Measurements from ENCODE around the gene ENKD1. TPM values are rescaled to one million over a fixed set of nuclear protein-coding genes. Genes with fewer than 3 reads are reported as not detected.

Gene ENKD1
- total and polyA plus RNA-seq, 2 of the 13 experiments (the other 11 are each of a cell fraction or from before 2014, with no cell fraction given), result 10.8 to 20.8 TPM

DNA sequence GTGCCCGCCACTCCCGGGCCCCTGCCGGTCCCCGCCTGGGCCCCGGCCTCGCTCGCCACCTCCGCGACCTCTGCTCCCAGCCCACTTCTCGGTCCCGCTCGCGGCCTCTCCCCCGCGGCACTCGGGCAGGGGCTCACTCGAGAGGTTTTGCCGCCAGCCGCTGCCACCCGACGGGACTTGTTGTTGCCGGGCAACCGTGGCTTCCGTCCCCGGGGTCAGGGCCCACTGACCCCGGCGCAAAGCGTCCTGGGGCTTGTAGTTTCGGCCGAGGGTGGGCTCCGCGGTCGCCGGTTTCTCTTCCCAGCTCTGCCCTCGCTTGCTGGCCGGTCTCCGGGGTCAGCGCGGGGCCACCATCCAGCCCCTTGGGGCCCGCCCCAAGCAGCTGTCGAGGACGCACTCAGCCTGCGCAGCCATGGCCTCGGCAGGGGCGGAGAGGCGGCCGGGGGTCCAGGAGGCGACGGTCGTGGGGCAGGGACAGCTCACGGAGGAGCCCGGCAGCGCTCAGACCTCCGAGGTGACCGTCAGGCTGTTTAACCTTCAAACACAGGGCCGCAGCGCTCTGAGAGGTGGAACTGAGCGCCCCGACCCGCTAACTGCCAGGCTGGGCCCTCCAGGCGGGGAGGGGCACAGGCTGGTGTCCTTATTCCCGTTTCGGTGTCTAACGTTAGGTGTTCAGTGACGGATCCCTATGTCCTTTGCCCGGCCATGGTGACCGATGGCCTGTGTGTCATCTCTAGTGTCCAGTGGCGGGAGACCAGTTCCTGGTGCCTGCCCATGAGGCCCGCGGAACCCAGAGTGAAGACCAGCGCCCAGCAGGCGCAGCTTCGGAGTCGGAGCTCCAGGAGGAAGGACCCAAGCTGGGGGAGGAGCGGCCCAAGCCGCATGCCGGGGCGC lies at the start of gene ENKD1, which contains the start of gene C16orf86 (continued):
- TF ChIP-seq ZNF225 (CRISPR knock-in tag; IDR thresholded peaks at IDR 0.05) (peak; percentile 51; the same call in 1 of the 2 replicates), ZNF766 (CRISPR knock-in tag; IDR thresholded peaks at IDR 0.05; ENCODE audit: borderline replicate concordance) (peak; percentile 68; the same call in 1 of the 2 replicates), EP300 (IDR thresholded peaks at IDR 0.05; ENCODE audit: low read depth in 2 of 2, low read length in 2 of 2) (no peak), EP300 (CRISPR knock-in tag; IDR thresholded peaks at IDR 0.05; ENCODE audit: borderline replicate concordance) (no peak), HCFC1 (IDR thresholded peaks at IDR 0.05; ENCODE audit: low read depth, low read length) (peak; percentile 96), FOXC1 (CRISPR knock-in tag; IDR thresholded peaks at IDR 0.05; ENCODE audit: borderline replicate concordance) (no peak), SAFB2 (CRISPR knock-in tag; IDR thresholded peaks at IDR 0.05; ENCODE audit: borderline replicate concordance, low read depth) (no peak; the same call in 1 of the 2 replicates), HOXA3 (CRISPR knock-in tag; IDR thresholded peaks at IDR 0.05) (peak; percentile 2; the same call in 1 of the 2 replicates), ZFP90 (CRISPR knock-in tag; IDR thresholded peaks at IDR 0.05; ENCODE audit: borderline replicate concordance) (0 out of 2 replicates have a peak, but pooled peaks have one; percentile 49), GTF2F1 (IDR thresholded peaks at IDR 0.05; ENCODE audit: low read length) (no peak), MIER2 (CRISPR knock-in tag; IDR thresholded peaks at IDR 0.05) (no peak), FOXM1 (CRISPR knock-in tag; IDR thresholded peaks at IDR 0.05) (0 out of 2 replicates have a peak, but pooled peaks have one; percentile 65), NR1H2 (CRISPR knock-in tag; IDR thresholded peaks at IDR 0.05; ENCODE audit: borderline replicate concordance, low read depth) (0 out of 2 replicates have a peak, but pooled peaks have one; percentile 20), GATAD1 (CRISPR knock-in tag; IDR thresholded peaks at IDR 0.05) (peak; percentile 79; the same call in 1 of the 2 replicates), ZKSCAN8 (CRISPR knock-in tag; IDR thresholded peaks at IDR 0.05; ENCODE audit: borderline replicate concordance) (no peak), SMAD1 (CRISPR knock-in tag; IDR thresholded peaks at IDR 0.05; ENCODE audit: borderline replicate concordance, low read depth) (peak; percentile 72; the same call in 1 of the 2 replicates), ATF7-NPFF (CRISPR knock-in tag; IDR thresholded peaks at IDR 0.05; ENCODE audit: low read depth) (peak; percentile 16; the same call in 1 of the 2 replicates), PITX1 (CRISPR knock-in tag; IDR thresholded peaks at IDR 0.05) (no peak), ZNF816 (CRISPR knock-in tag; IDR thresholded peaks at IDR 0.05; ENCODE audit: borderline replicate concordance) (no peak), ZNF446 (CRISPR knock-in tag; IDR thresholded peaks at IDR 0.05) (peak; percentile 2; the same call in 1 of the 2 replicates), AGO1 (IDR thresholded peaks at IDR 0.05; ENCODE audit: low read depth, low read length, poor library complexity, severe bottlenecking) (peak; percentile 55), ZBTB7B (CRISPR knock-in tag; IDR thresholded peaks at IDR 0.05) (peak; percentile 64; the same call in 1 of the 2 replicates), HDAC1 (CRISPR knock-in tag; IDR thresholded peaks at IDR 0.05) (peak; percentile 89)
- TF ChIP-seq, protein P1, sequence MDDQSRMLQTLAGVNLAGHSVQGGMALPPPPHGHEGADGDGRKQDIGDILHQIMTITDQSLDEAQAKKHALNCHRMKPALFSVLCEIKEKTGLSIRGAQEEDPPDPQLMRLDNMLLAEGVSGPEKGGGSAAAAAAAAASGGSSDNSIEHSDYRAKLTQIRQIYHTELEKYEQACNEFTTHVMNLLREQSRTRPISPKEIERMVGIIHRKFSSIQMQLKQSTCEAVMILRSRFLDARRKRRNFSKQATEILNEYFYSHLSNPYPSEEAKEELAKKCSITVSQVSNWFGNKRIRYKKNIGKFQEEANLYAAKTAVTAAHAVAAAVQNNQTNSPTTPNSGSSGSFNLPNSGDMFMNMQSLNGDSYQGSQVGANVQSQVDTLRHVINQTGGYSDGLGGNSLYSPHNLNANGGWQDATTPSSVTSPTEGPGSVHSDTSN (CRISPR knock-in tag; IDR thresholded peaks at IDR 0.05; ENCODE audit: borderline replicate concordance), result no peak
- TF ChIP-seq, protein P2, sequence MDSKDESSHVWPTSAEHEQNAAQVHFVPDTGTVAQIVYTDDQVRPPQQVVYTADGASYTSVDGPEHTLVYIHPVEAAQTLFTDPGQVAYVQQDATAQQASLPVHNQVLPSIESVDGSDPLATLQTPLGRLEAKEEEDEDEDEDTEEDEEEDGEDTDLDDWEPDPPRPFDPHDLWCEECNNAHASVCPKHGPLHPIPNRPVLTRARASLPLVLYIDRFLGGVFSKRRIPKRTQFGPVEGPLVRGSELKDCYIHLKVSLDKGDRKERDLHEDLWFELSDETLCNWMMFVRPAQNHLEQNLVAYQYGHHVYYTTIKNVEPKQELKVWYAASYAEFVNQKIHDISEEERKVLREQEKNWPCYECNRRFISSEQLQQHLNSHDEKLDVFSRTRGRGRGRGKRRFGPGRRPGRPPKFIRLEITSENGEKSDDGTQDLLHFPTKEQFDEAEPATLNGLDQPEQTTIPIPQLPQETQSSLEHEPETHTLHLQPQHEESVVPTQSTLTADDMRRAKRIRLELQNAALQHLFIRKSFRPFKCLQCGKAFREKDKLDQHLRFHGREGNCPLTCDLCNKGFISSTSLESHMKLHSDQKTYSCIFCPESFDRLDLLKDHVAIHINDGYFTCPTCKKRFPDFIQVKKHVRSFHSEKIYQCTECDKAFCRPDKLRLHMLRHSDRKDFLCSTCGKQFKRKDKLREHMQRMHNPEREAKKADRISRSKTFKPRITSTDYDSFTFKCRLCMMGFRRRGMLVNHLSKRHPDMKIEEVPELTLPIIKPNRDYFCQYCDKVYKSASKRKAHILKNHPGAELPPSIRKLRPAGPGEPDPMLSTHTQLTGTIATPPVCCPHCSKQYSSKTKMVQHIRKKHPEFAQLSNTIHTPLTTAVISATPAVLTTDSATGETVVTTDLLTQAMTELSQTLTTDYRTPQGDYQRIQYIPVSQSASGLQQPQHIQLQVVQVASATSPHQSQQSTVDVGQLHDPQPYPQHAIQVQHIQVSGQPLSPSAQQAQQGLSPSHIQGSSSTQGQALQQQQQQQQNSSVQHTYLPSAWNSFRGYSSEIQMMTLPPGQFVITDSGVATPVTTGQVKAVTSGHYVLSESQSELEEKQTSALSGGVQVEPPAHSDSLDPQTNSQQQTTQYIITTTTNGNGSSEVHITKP (CRISPR knock-in tag; IDR thresholded peaks at IDR 0.05; ENCODE audit: low read depth), result 0 out of 2 replicates have a peak, but pooled peaks have one; percentile 51

All from HepG2 (cell line).